SU-DHL-6 (cell line): ENCODE measurements around the gene PPP1R37.

Experiments used
- H2AFZ ChIP-seq: fragments of 200-600 bp; sonication (generic); 2 replicates; pipeline ENCODE4 v1.6.1; 2014; ENCODE audit warnings: low read depth, mild to moderate bottlenecking, moderate library complexity, mixed read lengths, antibody characterized with exemption, low read length; ENCODE audit not compliant: severe bottlenecking
- H3F3A ChIP-seq: fragments of 200-600 bp; shearing (Covaris generic); 2 replicates; pipeline ENCODE4 v1.6.0; 2016; ENCODE audit warnings: antibody characterized with exemption, mild to moderate bottlenecking; ENCODE audit not compliant: insufficient read depth
- H3K27ac ChIP-seq: fragments of 200-600 bp; sonication (generic); 2 replicates; pipeline ENCODE4 v1.5.1; 2016; ENCODE audit warnings: low read depth, mild to moderate bottlenecking, low read length, moderate library complexity, mixed read lengths
- H3K27me3 ChIP-seq: fragments of 200-600 bp; sonication (generic), shearing (Covaris generic); 2 replicates; pipeline ENCODE4 v1.6.0; 2014; ENCODE audit warnings: mild to moderate bottlenecking, low read length
- H3K36me3 ChIP-seq: fragments of 200-600 bp; sonication (generic); 2 replicates; pipeline ENCODE4 v1.6.1; 2014; ENCODE audit warnings: mild to moderate bottlenecking, low read length, mixed read lengths
- H3K4me2 ChIP-seq: fragments of 300-600, 200-600 bp; shearing (Covaris generic), sonication (generic); 2 replicates; pipeline ENCODE4 v1.6.0; 2014; ENCODE audit warnings: low read length, low read depth, mild to moderate bottlenecking; ENCODE audit not compliant: poor library complexity, severe bottlenecking
- H3K4me3 ChIP-seq: fragments of 200-600 bp; sonication (generic); 2 replicates; pipeline ENCODE4 v1.5.1; 2014; ENCODE audit warnings: antibody characterized with exemption, low read length, mild to moderate bottlenecking, mixed read lengths; ENCODE audit not compliant: insufficient read depth, poor library complexity, severe bottlenecking
- H3K79me2 ChIP-seq: fragments of 200-600 bp; sonication (generic); 2 replicates; pipeline ENCODE4 v1.6.1; 2014; ENCODE audit warnings: mild to moderate bottlenecking, low read length, moderate library complexity; ENCODE audit not compliant: insufficient read depth
- H3K9ac ChIP-seq: fragments of 200-600 bp; sonication (generic); 2 replicates; pipeline ENCODE4 v1.7.0; 2014; ENCODE audit warnings: mild to moderate bottlenecking, low read length
- H3K9me2 ChIP-seq: fragments of 200-600 bp; sonication (generic); replicated peaks from 2 replicates; pipeline ENCODE4 v1.6.1; 2014; ENCODE audit warnings: low read length; ENCODE audit not compliant: insufficient read depth
- H3K9me3 ChIP-seq: fragments of 200-600 bp; sonication (generic); 2 replicates; pipeline ENCODE4 v1.6.1; 2014; ENCODE audit warnings: low read length, mixed read lengths; ENCODE audit not compliant: insufficient read depth
- H4K20me1 ChIP-seq: fragments of 200-600 bp; sonication (generic); 2 replicates; pipeline ENCODE4 v1.6.1; 2014; ENCODE audit warnings: low read depth, mild to moderate bottlenecking, antibody characterized with exemption, low read length, moderate library complexity, mixed read lengths
- CTCF ChIP-seq: fragments of 200-600 bp; sonication (generic); IDR thresholded peaks from one replicate; pipeline ENCODE4 v1.5.1; 2017; ENCODE audit warnings: antibody characterized with exemption, mild to moderate bottlenecking, low read length, moderate library complexity; ENCODE audit not compliant: insufficient read depth, poor library complexity, severe bottlenecking
- EZH2phosphoT487 ChIP-seq: fragments of 200-600 bp; sonication (generic), shearing (Covaris generic); conservative IDR thresholded peaks from 2 replicates; pipeline ENCODE4 v1.6.1; 2018; ENCODE audit warnings: mild to moderate bottlenecking, antibody characterized with exemption, low read length, moderate library complexity, mixed read lengths

PPP1R37 gene

GRCh38 chr19:45100201-45100600 is 7.2 kb downstream of the PPP1R37 start:
- H3K9me2 ChIP-seq: no peaks in the 10 kb centered on the region
- no peak overlapping the region for H3K9ac ChIP-seq
- no peaks in the 10 kb centered on the region for H3K36me3 ChIP-seq
- H3K27ac ChIP-seq: no peak overlapping the region
- peaks cover 97% of the 10 kb centered on the region for H3K79me2 ChIP-seq
- no peaks in the 10 kb centered on the region for H3F3A ChIP-seq
- H3K9me3 ChIP-seq: no peaks in the 10 kb centered on the region
- H3K4me2 ChIP-seq: no peak overlapping the region
- TF ChIP-seq CTCF: no peak
- no peak for TF ChIP-seq EZH2phosphoT487
- H3K4me3 ChIP-seq: no peak overlapping the region
- no peak overlapping the region for H2AFZ ChIP-seq
- H3K27me3 ChIP-seq: no peaks in the 10 kb centered on the region
- no peaks in the 10 kb centered on the region; the same call in 1 of the 2 replicates for H4K20me1 ChIP-seq

- TF ChIP-seq EZH2phosphoT487 (no peak), CTCF (no peak)
- Histone ChIP-seq H3K4me2 (no peak overlapping the region), H3K27ac (no peak overlapping the region), H3K27me3 (no peaks in the 10 kb centered on the region), H4K20me1 (no peaks in the 10 kb centered on the region; the same call in 1 of the 2 replicates), H3K9me3 (no peaks in the 10 kb centered on the region), H3K9ac (no peak overlapping the region), H3K9me2 (no peaks in the 10 kb centered on the region), H3F3A (no peaks in the 10 kb centered on the region), H3K79me2 (peaks cover 97% of the 10 kb centered on the region), H3K4me3 (no peak overlapping the region), H2AFZ (no peak overlapping the region), H3K36me3 (no peaks in the 10 kb centered on the region)
Measured at GRCh38 chr19:45100846-45101252, 7.9 kb downstream of the PPP1R37 start.

- Histone ChIP-seq H4K20me1 (no peaks in the 10 kb centered on the region; the same call in 1 of the 2 replicates), H3K27ac (no peak overlapping the region), H3K4me3 (no peak overlapping the region), H3K4me2 (no peak overlapping the region), H3K9me3 (no peaks in the 10 kb centered on the region), H3K9me2 (no peaks in the 10 kb centered on the region), H3K27me3 (no peaks in the 10 kb centered on the region), H3K9ac (no peak overlapping the region), H3F3A (no peaks in the 10 kb centered on the region), H2AFZ (no peak overlapping the region), H3K79me2 (peaks cover 90% of the 10 kb centered on the region), H3K36me3 (no peaks in the 10 kb centered on the region)
- TF ChIP-seq EZH2phosphoT487: no peak
- TF ChIP-seq CTCF: no peak
Measured at GRCh38 chr19:45101806-45102205, 8.8 kb downstream of the PPP1R37 start.
